HG03175 (cell line): ENCODE results near the gene SPIRE2.
"Not testable (repeated sequence)": the region's sequence is repeated elsewhere in the genome, so short reads cannot be mapped to it uniquely, and the experiment has no call there.

Experiments
- ATAC-seq: cut with Tn5 transposase; IDR thresholded peaks from one replicate; pipeline ENCODE4 v1.9.1; 2021; ENCODE audit warnings: mild to moderate bottlenecking, moderate library complexity; ENCODE audit not compliant: unreplicated experiment

Gene SPIRE2

DNA sequence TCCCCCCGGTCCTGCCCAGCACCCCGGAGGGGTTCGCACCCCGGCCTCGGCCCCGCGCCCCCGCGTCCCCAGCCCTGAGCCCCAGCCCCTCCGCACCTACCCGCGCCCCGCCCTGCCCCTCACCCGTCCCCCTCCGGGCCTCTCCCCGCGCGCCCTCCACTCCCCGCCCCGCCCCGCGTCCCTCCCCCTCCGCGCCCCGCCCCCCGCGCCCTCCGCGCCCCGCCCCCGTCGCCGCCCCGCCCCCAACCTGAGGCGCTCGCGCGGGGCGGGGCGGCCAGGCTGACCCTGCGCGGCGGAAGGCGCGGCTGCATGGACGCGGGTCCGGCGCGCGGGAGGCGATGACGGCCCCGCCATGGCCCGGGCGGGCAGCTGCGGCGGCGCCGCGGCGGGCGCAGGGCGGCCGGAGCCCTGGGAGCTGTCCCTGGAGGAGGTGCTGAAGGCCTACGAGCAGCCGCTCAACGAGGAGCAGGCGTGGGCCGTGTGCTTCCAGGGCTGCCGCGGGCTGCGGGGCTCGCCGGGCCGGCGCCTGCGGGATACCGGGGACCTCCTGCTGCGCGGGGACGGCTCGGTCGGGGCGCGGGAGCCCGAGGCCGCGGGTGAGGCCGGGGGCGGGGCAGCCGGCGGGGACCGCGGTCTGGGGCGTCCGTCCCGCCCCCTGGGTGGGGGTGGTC, at the start of gene SPIRE2:
Gene SPIRE2 (plus strand): TSS at position 277 of the 671 bp plus-strand sequence. CDS start 76 bp downstream, at position 353.
- no peak for ATAC-seq

DNA sequence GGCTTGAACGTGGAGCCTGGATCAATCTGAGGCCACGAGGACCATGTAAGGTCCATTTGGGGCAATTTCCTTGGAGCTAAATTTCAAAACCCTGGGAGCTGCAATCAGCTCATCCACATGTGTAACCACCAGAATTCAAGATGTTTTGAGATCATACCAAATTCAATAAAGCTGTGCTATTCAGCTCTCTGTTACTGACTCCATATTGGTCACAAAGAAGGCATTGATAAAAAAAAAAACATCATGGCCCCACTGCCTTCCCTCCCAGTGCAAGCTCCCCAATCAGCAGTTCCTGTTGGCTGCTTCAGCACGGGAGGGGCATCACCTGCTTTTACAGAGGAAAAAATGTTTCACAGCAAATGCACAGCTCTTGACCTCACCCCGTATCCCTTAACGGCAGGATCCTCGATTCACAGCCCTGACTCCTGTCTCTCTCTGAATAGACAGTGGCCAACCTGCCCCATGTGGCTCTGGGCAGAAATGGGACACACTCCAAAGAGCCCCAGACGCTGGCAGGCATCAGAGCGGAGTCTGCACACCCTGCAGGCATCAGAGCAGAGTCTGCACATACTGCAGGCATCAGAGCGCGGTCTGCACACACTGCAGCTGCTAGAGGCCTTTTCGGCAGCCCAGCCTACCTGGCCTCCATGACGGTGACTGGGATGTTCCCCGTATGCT, 48.9 kb upstream of the SPIRE2 start:
- no peak for ATAC-seq

DNA sequence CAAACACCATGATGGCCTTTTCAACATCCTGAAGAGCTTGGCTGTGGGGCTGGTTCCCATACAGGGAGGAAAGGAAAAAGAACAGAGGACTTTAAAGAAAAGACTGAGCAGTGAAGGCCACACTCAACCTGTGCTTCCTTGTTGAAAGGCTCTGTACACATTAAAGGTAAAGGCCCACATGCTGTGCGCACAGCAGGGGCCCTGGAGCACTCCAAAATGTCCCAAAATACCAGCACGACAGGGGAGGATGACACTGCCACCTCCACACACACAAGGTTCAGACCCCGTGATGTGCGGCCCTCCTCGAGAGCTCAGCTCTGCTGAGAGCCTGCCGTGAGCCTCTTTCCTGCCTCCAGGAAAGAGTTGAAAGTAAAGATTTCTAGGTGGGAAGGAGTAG, 48.4 kb upstream of the SPIRE2 start:
- ATAC-seq: no peak

DNA sequence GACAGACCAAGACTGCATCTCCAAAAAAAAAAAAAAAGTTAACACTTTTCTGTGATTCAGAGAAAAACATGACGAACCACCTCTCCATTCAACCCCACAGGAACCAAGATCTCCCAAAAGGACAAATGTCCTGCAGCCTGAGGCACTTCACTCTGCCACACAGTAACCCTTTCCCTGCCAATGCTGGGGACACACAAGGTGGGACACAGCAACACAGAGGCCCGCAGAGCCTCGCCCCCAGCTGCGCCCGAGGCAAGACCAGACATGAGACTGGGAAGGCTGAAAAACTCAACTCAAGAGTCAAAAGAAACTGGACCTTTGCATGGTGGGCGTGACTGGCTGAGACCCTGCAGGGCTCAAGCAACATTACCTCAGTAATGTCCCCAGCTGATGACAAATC, 45.8 kb upstream of the SPIRE2 start:
- ATAC-seq: no peak

DNA sequence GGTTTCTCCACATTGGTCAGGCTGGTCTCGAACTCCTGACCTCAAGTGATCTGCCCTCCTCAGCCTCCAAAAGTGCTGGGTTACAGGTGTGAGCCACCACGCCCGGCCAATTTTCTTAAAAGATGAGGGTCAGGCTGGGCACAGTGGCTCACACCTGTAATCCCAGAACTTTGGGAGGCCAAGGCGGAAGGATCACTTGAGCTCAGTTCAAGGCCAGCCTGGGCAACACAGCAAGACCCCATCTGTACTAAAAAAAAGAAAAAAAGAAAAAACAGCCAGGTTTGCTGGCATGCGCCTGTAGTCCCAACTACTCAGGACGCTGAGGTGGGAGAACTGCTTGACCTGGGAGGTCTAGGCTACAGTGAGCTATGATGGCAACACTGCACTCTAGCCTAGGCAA, 44.3 kb upstream of the SPIRE2 start:
- ATAC-seq: not testable (repeated sequence)

DNA sequence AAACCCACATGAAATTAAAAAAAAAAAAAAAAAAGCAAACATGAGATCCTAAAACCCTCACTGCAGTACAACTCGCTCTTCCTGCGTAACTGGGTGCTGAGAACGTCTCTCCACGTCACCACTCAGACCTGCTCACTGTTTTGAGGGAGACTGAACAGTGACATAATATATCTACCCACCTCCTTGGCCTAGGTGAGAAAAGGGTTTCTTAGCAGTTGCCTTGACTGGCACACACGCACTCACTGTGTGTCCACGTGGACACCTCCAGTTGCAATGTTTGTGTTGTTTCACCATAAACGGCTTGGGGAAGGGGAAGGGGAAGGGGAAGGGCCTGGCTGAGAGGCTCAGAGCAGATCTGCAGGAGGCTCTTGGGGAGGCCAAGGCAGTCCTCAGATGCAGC, 43.9 kb upstream of the SPIRE2 start:
- no peak for ATAC-seq

- ATAC-seq: no peak
Measured at GRCh38 chr16:89785523-89786155, 42.6 kb upstream of the SPIRE2 start.

DNA sequence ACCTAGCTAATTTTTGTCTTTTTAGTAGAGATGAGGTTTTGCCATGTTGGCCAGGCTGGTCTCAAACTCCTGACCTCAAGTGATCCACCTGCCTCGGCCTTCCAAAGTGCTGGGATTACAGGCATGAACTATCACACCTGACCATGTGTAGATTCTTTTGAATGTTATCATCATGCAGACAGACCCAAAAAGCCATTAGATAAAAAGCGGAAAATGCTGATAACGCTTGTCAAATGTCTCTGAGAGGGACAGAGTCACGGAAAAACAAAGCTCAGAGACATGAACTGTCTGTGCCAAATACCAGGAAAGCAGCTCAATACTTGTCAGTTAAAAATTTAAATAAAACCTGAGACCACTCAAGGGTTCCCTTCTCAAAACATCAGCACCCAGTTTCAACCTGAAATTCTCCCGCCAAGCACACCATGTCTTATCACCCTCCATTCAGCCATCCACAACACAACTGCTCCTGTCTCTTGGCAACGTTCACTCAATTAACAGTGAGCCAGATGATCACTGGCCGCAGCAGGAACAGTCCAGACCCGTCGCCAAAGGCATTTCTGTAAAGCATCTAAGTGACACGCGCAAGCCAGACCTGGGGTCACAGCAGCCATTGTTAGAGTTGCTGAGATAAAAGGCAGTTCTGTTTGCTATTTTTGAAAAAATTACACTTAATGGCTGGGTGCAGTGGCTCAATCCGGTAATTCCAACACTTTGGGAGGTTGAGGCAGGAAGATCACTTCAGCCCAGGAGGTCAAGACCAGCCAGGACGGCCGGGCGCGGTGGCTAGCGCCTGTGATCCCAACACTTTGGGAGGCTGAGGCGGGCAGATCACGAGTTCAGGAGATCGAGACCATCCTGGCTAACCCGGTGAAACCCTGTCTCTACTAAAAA, 41.6 kb upstream of the SPIRE2 start:
- no peak for ATAC-seq

DNA sequence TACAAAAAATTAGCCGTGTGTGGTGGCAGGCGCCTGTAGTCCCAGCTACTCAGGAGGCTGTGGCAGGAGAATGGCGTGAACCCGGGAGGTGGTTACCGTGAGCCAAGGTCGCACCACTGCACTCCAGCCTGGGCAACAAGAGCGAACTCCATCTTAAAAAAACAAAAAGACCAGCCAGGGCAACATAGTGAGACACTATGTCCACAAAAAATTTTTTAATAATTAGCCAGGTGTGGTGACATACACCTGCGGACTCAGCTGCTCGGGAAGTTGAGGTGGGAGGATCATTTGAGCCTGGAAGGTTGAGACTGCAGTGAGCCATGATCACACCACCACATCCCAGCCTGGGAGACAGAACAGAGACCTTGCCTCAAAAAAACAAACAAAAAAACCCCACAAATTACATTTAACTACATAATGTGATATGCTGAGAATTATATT, 40.9 kb upstream of the SPIRE2 start:
- ATAC-seq: no peak

DNA sequence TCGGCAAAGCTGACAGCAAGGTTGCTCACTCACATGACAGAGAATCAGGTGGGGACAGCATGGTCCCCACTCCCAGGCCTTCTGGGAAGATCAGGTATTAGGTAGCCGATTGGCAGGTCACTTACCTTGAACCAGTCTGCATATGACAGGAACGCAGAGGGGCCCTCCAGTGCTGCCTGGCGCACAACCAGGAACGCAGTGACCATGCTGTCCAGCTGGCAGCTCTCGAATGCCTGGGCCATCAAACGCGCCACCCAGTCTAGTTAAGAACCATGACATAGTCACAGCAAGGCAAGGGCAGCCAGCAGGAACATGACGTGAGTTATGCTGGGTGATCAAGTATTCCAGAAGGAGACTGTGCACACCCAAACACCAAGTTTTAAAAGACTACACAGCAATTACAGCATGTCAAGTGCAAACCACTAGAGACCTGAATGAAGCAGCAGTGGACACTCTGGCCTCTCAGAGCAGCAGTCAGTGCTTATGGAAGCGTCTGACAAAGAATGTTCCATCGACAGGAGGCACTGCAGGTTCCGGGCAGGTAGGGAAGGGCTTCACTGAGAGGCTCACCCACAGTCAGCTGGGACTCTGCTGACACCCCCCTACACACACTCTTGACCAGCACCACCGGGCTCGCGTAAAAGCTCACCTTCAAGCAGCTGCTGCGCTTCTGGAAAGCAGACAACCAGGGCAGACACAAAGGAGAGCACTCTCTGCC, 36.8 kb upstream of the SPIRE2 start:
- ATAC-seq: no peak

- not testable (repeated sequence) for ATAC-seq
Measured at GRCh38 chr16:89793092-89793491, 35.2 kb upstream of the SPIRE2 start.

DNA sequence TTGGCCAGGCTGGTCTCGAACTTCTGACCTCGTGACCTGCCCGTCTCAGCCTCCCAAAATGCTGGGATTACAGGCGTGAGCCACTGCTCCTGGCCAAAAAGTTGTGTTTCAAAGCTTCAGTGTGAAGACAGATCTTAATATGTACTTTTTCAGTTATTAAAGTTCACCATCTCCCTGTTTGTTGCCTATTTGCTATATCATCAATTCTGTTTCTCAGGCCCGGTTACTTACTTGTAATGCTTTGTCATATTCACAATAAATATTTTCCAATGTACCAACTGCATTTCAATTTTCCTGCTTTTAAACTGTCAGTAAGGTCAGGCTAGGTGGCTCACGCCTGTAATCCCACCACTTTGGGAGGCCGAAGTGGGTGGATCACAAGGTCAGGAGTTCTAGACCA, 34.3 kb upstream of the SPIRE2 start:
- no peak for ATAC-seq

- no peak for ATAC-seq
Measured at GRCh38 chr16:89795676-89796075, 32.6 kb upstream of the SPIRE2 start.

- no peak for ATAC-seq
Measured at GRCh38 chr16:89796104-89796503, 32.2 kb upstream of the SPIRE2 start.

- ATAC-seq: no peak
Measured at GRCh38 chr16:89798126-89798525, 30.1 kb upstream of the SPIRE2 start.

DNA sequence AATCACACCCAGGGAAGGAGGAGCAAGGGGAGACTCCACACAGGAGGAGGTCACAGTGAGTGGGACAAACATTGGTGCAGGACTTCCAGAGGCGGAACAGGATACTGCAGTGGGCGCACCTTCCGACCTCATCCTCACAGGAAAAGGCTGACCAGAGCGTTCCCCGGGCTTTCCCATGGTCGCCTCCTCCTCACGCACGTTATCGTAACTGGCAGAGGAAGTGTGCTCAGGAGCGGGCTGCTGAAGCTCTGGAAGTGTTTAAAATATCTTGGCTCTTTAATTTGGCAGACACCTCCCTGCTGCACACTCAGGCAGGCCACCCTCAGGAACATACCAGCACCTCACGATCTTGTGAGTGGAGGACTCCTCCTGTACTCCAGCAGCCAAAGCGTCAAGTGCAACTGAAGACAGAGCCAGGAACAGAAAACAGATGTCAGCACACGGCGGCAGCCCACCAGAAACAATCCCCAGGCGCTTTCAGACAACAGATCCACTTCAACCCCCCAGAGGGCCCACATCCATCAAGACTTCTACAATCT, 29.4 kb upstream of the SPIRE2 start:
- no peak for ATAC-seq

DNA sequence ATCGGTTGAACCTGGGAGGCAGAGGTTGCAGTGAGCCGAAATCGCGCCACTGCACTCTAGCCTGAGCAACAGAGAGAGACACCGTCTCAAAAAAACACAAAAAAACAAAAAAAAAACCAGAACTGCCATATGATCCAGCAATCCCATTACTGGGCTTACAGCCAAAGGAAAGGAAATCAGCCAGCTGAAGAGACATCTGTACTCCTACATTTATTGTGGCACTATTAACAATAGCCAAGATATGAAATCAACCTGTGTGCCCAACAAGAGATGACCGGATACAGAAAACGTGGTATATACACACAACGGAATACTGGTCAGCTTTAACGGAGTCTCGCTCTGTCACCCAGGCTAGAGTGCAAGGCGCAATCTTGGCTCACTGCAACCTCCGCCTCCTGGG, 26.5 kb upstream of the SPIRE2 start:
- no peak for ATAC-seq

- ATAC-seq: no peak
Measured at GRCh38 chr16:89805136-89805905, 23.0 kb upstream of the SPIRE2 start.

- not testable (repeated sequence) for ATAC-seq
Measured at GRCh38 chr16:89806589-89807193, 21.6 kb upstream of the SPIRE2 start.
